Nephron progenitor cell (in vitro differentiated cells): ENCODE data around the gene SYCP2.

Experiments
- DNase-seq: peaks from one replicate; pipeline ENCODE4 v3.0.0; 2021
- H3K27ac Mint-ChIP-seq: 2 replicates; pipeline ENCODE4 v1.8.0; 2021; ENCODE audit warnings: mild to moderate bottlenecking, moderate library complexity, mixed read lengths
- H3K27me3 Mint-ChIP-seq: 2 replicates; pipeline ENCODE4 v1.8.0; 2021; ENCODE audit warnings: mild to moderate bottlenecking, low read depth, mixed read lengths; ENCODE audit not compliant: poor library complexity
- H3K36me3 Mint-ChIP-seq: 2 replicates; pipeline ENCODE4 v1.8.0; 2021; ENCODE audit warnings: low read depth, mixed read lengths
- H3K4me1 Mint-ChIP-seq: 2 replicates; pipeline ENCODE4 v1.8.0; 2021; ENCODE audit warnings: mixed read lengths
- H3K4me3 Mint-ChIP-seq: 2 replicates; pipeline ENCODE4 v1.8.0; 2021; ENCODE audit warnings: mild to moderate bottlenecking, moderate library complexity, mixed read lengths
- H3K9me3 Mint-ChIP-seq: 2 replicates; pipeline ENCODE4 v1.8.0; 2021; ENCODE audit warnings: mild to moderate bottlenecking, moderate library complexity, mixed read lengths
- CTCF ChIP-seq: fragments of 200-600 bp; sonication (generic); IDR thresholded peaks from 2 replicates; pipeline ENCODE4 v1.5.0; 2021; ENCODE audit warnings: antibody characterized with exemption

SYCP2 gene

GRCh38 chr20:59972037-59972801, 38.8 kb upstream of the SYCP2 start:
- Mint-ChIP-seq H3K9me3 (no peaks in the 10 kb centered on the region), H3K27ac (no peak overlapping the region), H3K4me1 (peaks cover 18% of the 10 kb centered on the region), H3K36me3 (no peaks in the 10 kb centered on the region), H3K4me3 (no peak overlapping the region), H3K27me3 (peaks cover 5% of the 10 kb centered on the region)
- TF ChIP-seq CTCF = no peak
- no peak for DNase-seq

GRCh38 chr20:59971428-59971827, 38.0 kb upstream of the SYCP2 start:
- H3K27me3 Mint-ChIP-seq = peaks cover 11% of the 10 kb centered on the region
- H3K4me1 Mint-ChIP-seq = peaks cover 12% of the 10 kb centered on the region
- no peak overlapping the region for H3K27ac Mint-ChIP-seq
- no peaks in the 10 kb centered on the region for H3K36me3 Mint-ChIP-seq
- no peaks in the 10 kb centered on the region for H3K9me3 Mint-ChIP-seq
- no peak overlapping the region for H3K4me3 Mint-ChIP-seq
- no peak for DNase-seq
- no peak for TF ChIP-seq CTCF

GRCh38 chr20:59966428-59966827, 33.0 kb upstream of the SYCP2 start:
- DNase-seq = no peak
- peaks cover 11% of the 10 kb centered on the region for H3K27me3 Mint-ChIP-seq
- no peak overlapping the region for H3K4me3 Mint-ChIP-seq
- no peak for TF ChIP-seq CTCF
- H3K4me1 Mint-ChIP-seq = no peaks in the 10 kb centered on the region
- no peaks in the 10 kb centered on the region for H3K9me3 Mint-ChIP-seq
- H3K27ac Mint-ChIP-seq = no peak overlapping the region
- H3K36me3 Mint-ChIP-seq = no peaks in the 10 kb centered on the region

GRCh38 chr20:59962155-59962554, 28.7 kb upstream of the SYCP2 start:
- Mint-ChIP-seq H3K4me3 (no peak overlapping the region), H3K27ac (no peak overlapping the region), H3K4me1 (no peaks in the 10 kb centered on the region), H3K9me3 (no peaks in the 10 kb centered on the region), H3K27me3 (peaks cover 17% of the 10 kb centered on the region), H3K36me3 (no peaks in the 10 kb centered on the region)
- no peak for TF ChIP-seq CTCF
- no peak for DNase-seq

GRCh38 chr20:59961423-59961822, 28.0 kb upstream of the SYCP2 start:
- TF ChIP-seq CTCF = no peak
- no peaks in the 10 kb centered on the region for H3K4me1 Mint-ChIP-seq
- DNase-seq = no peak
- H3K9me3 Mint-ChIP-seq = no peaks in the 10 kb centered on the region
- H3K4me3 Mint-ChIP-seq = no peak overlapping the region
- H3K27me3 Mint-ChIP-seq = peaks cover 14% of the 10 kb centered on the region
- no peaks in the 10 kb centered on the region for H3K36me3 Mint-ChIP-seq
- no peak overlapping the region for H3K27ac Mint-ChIP-seq

- no peak overlapping the region for H3K4me3 Mint-ChIP-seq
- DNase-seq = no peak
- H3K27me3 Mint-ChIP-seq = peaks cover 15% of the 10 kb centered on the region
- no peaks in the 10 kb centered on the region for H3K36me3 Mint-ChIP-seq
- no peak overlapping the region for H3K27ac Mint-ChIP-seq
- H3K9me3 Mint-ChIP-seq = no peaks in the 10 kb centered on the region
- no peaks in the 10 kb centered on the region for H3K4me1 Mint-ChIP-seq
- TF ChIP-seq CTCF = no peak
Measured at GRCh38 chr20:59958626-59959025, 25.2 kb upstream of the SYCP2 start.
